GM21576 (cell line): ENCODE data around the gene GABRG3.

ENCODE experiments used
- ATAC-seq: cut with Tn5 transposase; IDR thresholded peaks from one replicate; pipeline ENCODE4 v1.9.1; 2021; ENCODE audit warnings: mild to moderate bottlenecking, moderate library complexity; ENCODE audit not compliant: unreplicated experiment

Gene GABRG3

GRCh38 chr15:26970712-26971210 is at the start of gene GABRG3:
GABRG3 (plus strand) TSS chr15:26971181.
- ATAC-seq, result no peak

GRCh38 chr15:26921433-26921832 is 49.5 kb upstream of the GABRG3 start:
- ATAC-seq, result no peak

- ATAC-seq, result no peak
These were observed 44.9 kb upstream of the GABRG3 start for GRCh38 chr15:26926081-26926480.

GRCh38 chr15:26928051-26928450 is 42.9 kb upstream of the GABRG3 start:
- ATAC-seq, result no peak

GRCh38 chr15:26929588-26929987 is 41.4 kb upstream of the GABRG3 start:
- ATAC-seq, result no peak

GRCh38 chr15:26934848-26935247 is 36.1 kb upstream of the GABRG3 start:
- ATAC-seq, result no peak

GRCh38 chr15:26935322-26935721 is 35.7 kb upstream of the GABRG3 start:
- no peak for ATAC-seq

GRCh38 chr15:26936502-26936901 is 34.5 kb upstream of the GABRG3 start:
- no peak for ATAC-seq

GRCh38 chr15:26937134-26937533 is 33.8 kb upstream of the GABRG3 start:
- ATAC-seq, result no peak

- ATAC-seq, result no peak
These were observed 31.6 kb upstream of the GABRG3 start for GRCh38 chr15:26939398-26939797.

- no peak for ATAC-seq
These were observed 29.5 kb upstream of the GABRG3 start for GRCh38 chr15:26941489-26941888.

- no peak for ATAC-seq
These were observed 27.1 kb upstream of the GABRG3 start for GRCh38 chr15:26943866-26944265.

GRCh38 chr15:26945046-26945445 is 25.9 kb upstream of the GABRG3 start:
- ATAC-seq, result no peak

- ATAC-seq, result no peak
These were observed 21.0 kb upstream of the GABRG3 start for GRCh38 chr15:26950001-26950400.

GRCh38 chr15:26954403-26954802 is 16.6 kb upstream of the GABRG3 start:
- ATAC-seq, result no peak

- ATAC-seq, result no peak
These were observed 3.2 kb upstream of the GABRG3 start for GRCh38 chr15:26967719-26968269.

- ATAC-seq, result no peak
These were observed 2.2 kb upstream of the GABRG3 start for GRCh38 chr15:26968806-26969205.

- ATAC-seq, result no peak
These were observed 464 bp downstream of the GABRG3 start for GRCh38 chr15:26971271-26972018.

GRCh38 chr15:26972636-26973035 is 1.7 kb downstream of the GABRG3 start:
- ATAC-seq, result no peak

- no peak for ATAC-seq
These were observed 3.3 kb downstream of the GABRG3 start for GRCh38 chr15:26974120-26974780.

GRCh38 chr15:26981492-26981891 is 10.5 kb downstream of the GABRG3 start:
- ATAC-seq, result no peak

GRCh38 chr15:26983822-26984221 is 12.8 kb downstream of the GABRG3 start:
- no peak for ATAC-seq
